ENCODE data around the gene BCAS3.
A peak's percentile ranks its signal among the peaks of the same experiment; 100 is the strongest.
"Not testable (repeated sequence)": the region's sequence is repeated elsewhere in the genome, so short reads cannot be mapped to it uniquely, and the experiment has no call there.

BCAS3 gene

DNA sequence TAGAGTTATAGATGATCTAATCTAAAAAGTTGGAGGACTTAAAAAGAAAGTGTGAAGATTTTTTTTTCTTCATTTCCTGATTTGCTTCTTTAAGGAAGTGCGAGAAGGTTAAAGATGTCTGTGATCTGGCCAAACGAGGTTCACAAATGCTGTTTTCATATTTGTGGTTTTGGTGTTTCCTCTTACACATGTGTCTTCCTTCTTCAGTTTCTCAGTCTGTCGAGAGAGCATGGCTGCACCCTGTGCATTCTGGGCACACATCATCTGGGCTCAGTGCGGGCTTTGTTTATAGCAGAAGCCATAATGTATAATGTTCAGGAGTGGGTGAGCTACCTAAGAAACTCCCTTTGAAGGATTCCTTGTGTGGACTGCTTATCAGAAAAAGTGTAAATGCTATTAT lies 461.6 kb downstream of the BCAS3 start:
- DNase-seq: peak; percentile 18 to 37

DNA sequence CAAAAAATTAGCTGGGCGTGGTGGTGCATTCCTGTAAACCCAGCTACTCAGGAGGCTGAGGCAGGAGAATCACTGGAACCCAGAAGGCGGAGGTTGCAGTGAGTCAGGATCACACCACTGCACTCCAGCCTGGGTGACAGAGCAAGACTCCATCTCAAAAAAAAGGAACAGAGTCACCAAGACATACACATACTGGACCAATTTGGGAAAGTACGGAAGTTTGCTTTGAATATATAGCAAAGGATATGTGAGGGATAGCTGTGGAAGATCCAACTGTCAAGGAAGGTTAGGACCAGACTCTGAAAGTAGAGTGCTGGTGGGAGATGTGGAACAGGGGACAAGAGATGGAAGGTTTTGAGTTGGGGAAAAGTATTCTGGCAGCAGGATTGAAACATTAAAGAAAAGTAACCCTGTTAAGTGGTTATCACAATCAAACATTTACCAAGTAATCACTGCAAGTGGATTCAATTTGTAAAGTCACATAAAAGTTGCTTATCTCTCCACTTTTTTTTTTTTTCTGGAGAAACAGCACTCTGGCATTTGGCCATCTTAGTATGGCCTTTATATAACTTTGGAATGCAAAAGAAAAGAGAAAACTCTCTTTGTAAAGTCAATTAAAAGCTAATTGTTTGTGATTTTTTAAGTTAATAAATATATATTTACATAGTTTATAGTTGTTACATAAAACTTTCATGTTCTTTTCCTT lies 462.6 kb downstream of the BCAS3 start:
- no peak for DNase-seq

DNA sequence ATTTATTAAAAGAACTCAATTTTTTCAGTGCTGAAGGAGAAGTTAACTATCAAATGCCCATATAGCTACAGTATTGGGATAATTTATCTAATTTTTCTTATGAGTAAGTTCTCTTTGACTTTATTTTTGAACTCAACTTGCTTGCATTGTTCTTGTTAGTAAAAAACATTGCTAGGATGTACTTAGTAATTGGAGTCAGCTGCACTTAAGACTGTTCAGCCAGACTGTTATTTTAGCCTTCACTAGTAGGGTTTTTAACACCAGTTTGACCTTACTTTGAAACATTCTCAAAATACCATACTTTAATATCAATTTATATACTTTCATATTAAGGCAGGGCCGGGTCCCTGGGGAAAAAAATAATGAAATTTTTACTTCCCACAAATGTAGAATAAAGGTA lies 465.4 kb downstream of the BCAS3 start:
- DNase-seq: no peak

DNA sequence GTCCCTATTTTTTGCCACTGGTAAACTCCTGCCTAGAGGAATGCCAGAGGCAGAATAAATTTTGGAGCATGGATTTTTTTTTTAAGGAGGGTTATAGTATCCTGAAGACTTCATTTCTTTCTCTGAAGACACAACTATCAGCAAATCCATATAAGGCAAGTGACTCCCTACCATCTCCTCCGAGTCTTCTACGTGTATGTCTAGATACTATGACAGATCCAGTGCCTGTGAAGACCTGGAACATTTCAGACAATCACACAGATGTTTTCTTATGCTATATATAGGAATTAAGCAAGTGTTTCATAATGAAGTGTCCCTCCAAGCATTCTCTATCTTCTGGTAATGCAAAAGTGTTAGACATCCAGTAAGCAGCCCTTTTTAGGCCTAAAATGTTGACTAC lies 466.5 kb downstream of the BCAS3 start:
- no peak for DNase-seq

DNA sequence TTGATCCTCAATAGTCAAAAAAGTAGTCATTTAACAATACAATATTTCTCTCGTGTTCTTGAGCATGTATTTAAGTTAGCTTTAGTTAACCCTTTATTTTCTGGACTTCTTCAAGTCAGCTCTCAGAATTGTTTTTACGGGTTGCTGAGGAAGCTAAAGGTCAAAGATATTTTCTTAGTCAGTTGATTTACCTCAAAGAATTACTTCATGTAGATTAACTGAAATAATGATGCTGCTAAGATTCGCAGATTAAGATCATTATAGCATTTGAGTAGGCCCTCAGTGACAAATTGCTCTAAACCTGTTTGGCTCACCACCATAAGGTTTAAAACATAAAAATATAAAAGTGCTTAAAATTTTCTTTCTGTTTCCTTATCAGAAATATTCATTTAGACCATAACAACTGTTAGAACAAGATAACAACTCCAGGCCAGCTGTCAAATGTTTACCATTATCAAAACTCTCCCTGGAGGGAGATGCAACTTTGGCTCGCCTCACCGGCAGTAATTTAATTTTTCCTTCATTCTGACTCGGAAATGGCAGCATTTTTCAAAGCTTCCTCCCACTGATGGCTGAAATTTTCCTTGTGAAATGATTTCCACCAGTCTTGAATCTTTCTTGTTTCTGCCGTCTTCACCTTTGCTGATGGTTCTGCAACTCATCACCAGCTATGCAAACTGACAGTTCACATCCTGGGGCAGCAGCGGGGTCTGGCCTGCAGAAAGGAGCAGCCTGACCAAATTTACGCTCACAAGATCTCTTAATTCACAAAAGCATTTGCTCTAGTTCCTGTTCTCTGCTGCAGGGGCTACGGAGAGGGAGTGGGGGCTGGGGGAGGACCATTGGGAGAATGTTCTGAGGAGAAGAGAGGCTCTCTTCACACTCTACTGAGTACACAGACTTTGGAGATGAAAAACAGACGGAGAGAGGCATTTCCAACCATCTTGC lies 467.2 kb downstream of the BCAS3 start:
- no peak for DNase-seq

DNA sequence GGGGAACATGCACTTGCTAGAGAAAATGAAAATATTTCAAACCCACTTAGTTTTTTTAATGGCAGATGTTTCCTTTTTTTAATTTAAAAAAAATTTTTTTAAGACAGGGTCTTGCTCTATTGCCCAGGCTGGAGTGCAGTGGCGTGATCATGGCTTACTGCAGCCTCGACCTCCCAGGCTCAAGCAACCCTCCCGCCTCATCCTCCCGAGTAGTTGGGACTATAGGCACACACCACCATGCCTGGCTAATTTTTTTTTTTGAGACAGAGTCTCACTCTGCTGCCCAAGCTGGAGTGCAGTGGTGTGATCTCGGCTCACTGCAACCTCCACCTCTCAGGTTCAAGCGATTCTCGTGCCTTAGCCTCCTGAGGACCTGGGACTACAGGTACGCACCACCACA lies 469.2 kb downstream of the BCAS3 start:
- not testable (repeated sequence) for DNase-seq

DNA sequence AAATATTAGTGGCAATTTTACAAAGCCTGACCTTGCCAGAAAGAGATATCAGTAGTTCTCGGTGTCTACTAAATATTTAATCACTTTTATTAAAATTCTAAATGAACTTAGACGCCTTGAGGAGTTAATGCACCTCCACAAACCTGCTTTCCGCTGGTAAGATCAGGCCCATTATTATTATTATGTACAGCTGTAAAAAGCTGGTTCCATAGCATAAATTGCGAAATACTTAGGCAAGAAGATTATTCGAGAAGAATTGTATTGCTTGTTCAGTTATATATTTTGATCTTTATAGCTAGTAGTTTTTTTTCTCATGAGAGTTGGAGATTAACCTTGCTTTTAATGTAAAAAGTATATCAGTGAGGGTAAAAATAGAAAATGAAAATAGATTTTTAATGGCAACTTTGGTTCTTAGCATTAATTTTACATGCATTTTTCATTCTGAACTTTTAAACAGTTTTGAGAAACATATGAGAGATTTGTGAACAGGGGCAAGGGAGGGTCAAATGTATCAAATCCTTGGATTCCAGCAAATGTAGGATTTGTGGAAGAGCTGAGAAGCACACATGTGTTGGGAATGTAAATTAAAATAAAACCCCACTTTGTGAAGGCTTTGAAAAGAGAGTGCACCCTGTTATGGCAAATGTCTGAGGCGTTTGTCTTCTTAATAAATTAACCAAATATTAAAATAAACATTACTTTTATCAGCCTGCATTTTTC lies 471.6 kb downstream of the BCAS3 start:
- DNase-seq: no peak

DNA sequence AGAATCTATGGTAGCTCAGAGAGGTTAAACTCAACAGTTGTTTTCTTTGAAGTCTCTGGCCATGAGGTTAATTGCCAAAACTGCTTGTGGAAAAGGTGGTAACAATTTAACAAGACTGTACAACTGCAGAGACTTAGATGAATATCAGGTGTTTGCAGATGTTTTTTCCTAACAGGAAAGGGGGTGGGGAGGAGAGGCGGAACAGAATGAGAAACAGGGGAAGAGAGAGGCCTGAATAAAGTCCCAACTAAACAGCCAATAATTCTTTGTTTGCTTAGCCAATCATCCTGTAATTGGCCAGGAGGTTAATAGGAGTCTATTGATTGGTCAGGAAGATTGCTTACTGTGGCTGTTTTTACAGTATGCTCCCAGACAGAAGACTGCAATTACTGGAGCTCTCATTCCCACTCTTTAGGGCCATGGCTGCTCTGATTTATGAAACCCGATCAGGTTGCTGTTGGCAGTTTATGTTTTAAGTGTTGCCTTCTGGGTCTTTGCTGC lies 472.3 kb downstream of the BCAS3 start:
- no peak for DNase-seq

DNA sequence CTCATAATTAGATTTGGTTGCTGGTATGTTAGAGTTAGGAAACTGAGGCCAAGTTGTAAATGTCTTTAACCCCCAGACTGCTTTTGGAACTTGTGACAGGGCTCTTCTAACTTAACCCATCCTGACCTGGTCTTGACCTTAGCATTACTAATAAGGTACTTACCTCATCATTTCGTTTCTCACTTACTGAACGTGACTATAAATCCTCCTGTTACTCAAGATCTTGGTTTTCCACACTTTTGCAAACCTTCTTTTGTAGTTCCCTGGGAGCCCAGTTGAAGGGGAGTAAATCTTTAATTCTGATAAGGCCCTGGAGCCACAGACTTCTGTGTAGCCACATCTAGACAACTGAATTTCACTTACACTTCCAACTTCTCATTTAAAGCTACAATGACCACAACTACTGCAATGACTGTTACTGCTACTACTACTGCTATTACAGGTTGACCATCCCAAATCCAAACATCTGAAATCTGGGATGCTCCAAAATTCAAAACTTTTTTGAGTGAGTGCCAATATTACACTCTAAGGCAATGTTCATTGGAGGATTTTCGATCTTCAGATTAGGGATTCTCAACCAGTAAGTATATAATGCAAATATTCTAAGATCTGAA lies 473.1 kb downstream of the BCAS3 start:
- DNase-seq: no peak

DNA sequence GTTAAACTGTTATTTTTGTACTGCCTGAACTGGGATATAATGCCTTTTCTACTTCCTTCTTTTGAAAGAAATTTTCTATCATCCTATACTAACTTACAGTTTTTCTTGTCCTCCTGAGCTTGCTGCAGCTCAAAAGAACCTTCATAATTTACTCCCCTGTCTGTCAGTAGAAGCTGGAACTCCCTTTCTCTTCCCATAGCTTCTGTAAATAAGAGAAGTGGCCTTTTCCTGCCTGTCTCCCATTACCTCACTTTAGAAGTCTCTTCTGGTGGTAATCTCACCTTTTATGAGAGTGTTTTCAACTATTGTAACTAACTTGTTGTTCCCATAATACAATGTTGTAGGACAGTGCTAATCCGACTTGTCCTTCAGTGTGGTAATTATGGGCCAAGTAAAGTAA lies 475.2 kb downstream of the BCAS3 start:
- no peak for DNase-seq

DNA sequence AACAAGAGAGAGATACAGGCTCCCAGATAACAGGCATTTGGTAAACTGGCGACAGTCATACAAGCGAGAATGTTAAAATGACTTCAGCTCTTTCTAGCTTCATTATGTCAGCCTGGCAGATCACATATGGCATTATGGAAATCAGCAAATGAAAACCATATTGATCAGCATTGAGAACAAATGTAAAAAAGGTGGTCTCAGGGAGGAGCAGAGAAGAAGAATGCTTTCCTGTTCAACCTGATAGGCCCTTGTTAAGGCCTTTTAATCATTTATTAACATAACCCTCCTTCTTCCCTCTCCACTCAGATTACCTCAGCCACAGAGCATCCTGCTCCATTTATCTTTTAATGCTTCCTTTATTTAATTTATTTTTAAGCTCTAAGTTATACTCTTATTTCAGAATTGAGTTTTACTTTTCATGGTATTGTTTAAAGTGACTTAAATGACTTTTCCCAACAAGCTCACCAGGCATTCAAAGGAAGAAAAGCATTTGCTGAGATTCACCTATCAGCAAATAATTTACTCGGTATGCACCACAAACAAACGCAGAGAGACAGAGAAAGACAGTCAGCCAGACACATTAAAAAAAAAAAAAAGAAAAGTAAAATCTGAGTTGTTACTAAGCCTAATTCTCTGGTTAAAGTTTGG lies 478.1 kb downstream of the BCAS3 start:
- no peak for DNase-seq

DNA sequence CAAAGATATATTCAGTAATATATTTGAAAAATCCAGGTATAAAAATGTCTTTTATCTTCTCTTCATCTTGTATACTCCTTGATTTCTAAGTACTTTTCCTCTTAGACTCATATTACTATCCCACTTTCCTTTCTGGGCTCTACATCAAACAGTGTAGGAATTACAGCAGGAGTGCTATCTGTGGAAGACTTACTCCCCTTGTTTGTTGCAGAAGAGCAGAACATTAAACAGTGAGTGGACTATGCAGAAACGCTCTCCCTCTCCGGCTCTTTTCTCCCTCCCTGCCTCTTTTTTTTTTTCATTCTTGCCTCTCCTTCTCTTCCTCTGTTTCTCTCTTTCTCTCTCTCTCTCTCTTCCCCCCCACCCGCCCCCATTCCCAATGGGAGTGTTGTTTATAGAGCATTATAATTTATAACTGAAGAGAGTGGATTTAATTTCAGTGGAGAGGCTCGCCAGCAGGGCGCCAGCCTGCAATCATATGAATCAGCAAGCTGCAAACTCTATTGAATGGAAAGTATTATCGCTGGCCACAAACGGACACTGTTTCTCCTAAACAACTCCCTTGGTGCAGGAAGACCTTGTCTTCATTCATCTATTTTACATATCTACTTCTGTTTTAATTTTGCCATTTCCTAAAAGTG lies 479.7 kb downstream of the BCAS3 start:
- no peak for DNase-seq

DNA sequence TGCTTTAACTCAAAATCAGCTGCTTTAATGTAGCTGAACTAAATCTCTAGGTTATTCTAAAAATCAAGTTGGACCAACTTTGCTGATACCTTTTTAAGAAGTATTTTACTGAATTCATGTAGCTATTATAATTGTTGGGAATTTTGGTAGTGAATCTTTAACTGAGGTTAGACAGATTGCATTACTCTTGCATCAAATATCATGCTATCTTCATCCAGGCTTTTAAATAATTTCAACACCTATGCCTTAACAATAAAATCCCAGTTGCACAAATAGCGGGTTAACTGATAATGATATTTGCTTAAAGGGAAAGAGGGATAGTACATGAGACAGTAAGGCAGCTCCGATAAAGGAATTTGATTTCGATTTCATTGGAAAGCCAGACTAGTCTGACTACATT lies 480.7 kb downstream of the BCAS3 start:
- DNase-seq: no peak

DNA sequence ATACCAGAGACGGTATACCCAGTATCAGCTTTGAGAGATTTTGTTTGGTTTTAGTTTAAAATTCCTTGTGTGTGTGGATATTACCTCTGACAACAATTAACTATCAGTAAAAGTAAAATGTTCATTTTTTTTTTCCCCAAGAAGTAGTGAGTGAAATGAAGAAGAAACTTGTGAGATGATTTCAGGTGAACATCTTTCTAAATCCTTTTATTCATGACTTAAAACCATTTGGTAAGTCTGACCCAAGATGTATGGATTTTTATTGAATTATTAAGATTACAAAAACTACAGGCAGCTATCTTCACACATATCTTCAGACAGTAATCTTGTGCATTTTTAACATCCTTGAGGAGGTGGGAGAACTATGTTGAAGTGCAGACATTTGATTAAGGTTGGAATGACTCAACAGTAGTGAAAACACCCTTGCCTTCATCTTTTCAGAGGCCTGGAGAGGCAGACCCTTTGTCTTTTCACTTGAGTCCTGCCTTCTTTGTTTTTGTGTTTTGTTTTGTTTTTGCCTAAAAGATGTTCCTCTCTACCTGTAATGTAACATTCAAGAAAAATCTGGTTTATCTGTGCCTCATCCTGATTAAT lies 481.7 kb downstream of the BCAS3 start:
- DNase-seq: no peak

DNA sequence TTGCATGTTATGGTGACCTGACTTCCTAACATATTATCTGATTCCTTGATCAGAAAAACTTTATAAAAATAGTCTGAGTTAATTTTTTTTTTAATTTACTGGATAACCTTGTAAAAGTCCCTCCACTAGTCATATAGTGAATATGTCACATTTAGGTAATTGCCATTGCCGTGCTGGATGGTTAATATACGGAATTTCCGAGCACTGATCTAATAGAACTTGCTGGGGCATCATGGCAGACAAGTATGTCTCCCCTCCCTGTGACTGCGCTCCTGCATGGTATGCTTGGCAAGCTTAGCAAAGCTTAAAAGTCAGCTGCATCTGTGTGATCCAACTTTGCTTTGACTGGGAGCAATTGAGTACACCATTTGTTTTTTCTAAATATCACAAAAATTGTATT lies 482.6 kb downstream of the BCAS3 start:
- DNase-seq: no peak

DNA sequence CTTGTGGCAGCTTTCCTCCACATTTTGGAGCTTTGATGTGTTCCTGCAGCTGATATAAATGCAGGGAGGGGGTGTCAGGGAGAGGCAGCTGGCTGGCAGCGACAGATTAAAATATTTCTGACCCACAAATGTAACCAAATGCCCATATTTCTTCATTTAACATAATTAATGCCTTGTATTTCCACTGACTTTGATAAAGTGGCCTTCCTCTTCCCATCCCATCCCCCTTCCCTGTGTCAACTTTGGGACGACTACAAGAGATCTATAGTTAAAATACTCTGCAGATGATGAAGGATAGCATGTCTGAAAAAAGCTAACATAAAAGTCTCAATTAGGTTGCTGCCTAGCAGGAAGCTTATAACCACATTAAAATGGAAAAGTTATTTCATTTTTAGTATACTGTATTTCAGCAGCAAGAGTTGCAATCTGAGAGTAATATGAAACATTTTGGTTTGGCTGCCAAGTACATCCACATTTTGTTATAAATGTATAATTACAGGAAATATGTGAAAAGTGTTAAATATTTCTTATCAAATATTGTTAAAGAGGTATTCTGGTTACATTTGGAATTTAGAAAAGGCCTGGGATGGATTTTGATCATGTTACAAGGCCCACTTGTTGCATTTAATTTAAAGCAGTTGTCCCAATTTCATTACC lies 483.3 kb downstream of the BCAS3 start:
- no peak for DNase-seq

DNA sequence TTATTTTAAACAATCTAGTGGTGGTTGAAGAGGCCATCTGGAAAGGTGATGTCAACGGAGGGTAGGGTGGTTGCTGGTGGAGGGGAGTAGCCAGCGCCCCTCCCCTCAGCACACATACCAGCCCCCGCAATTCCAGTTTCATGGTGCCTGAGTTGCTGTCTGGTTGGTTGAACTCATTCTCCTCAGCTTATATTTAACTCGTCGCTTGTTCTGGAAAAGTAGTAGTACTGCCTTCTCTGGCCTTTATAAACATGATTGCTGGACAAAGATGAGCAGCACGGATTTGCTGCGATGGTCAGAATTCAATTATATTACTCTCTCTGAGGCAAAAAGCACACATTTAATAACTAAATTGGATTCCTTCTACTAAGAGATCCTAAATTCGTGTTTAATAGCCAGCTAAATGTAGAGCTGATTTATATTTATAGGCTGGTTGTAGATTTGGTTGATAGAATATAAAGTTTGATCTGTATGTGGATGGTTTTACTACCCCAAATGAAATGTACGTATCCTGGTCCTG lies 484.0 kb downstream of the BCAS3 start:
- no peak for DNase-seq

DNA sequence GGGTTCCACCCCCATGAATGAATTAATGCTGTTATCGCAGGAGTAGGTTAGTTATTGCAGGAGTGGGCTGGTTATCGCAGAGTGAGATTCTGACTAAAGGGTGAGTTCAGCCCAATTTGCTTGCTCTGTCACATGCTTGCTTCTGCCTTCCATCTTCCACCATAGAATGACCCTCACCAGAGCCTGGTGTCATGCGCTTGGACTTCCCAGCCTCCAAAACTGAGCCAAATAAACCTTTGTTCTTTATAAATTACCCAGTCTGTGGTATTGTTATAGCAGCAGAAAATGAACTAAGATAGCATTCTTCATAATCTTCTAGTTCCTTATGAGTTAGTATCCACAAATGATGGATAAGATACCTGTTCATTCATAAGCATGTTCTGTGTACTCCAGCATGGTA lies 486.9 kb downstream of the BCAS3 start:
- DNase-seq: no peak

DNA sequence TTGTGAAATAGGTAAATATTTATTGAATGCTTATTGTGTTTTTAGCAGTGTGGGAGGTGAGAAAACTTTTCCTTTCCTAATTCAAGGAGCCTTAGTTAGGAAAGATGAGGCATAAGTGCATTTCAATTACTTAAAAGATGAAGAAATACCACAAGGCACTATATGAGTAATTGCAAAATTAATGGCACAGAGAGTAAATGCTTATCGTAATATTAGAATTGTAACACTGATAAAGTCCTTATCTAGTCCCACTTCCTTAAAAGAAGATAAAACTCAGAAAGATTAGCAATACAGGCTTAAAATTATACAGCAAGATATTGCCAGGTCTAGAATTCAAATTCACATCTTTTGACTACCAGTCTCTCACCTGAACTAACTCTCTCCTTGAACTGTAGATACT lies 489.4 kb downstream of the BCAS3 start:
- DNase-seq: no peak

DNA sequence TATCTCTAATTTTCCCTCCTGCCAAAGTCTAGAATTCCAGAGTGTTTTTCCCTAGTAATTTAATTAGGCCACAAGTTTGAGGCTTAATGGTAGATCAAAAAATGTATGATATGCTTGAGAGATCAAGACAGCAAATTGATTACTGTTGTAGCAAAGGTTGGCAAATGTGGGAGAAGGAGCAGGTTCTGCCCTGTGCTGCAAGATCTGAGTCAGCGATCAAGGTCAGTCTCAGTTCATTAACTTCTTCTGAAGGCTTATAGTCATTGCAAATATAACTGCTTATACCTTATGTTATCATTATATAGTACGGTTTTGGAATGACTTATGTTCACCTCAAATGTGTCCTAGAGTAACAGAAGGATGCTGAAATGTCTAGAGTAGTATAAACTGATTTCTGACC lies 490.9 kb downstream of the BCAS3 start:
- no peak for DNase-seq

DNA sequence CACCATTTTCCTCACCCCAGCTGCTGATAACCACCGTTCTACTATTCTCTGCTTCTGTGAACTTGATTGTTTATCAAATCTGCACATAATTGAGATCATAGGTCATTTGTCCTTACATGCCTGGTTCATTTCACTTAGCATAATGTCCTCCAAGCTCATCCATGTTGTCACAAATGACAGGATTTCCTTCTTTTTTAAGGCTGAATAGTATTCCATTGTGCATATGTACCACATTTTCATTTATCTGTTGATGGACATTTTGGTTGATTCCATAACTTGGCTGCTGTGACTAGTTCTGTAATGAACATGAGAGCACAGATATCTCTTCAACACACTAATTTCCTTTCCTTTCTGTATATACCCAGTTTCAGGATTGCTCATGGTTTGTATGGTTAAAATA lies 496.7 kb downstream of the BCAS3 start:
- no peak for DNase-seq
